Smooth muscle cell of the brain vasculature (primary cell): ENCODE results near the gene MAGI1.
"Not testable (repeated sequence)": the region's sequence is repeated elsewhere in the genome, so short reads cannot be mapped to it uniquely, and the experiment has no call there.

Experiments
- DNase-seq: peaks from one replicate; pipeline ENCODE4 v3.0.0-alpha.2; 2012; ENCODE audit warnings: low read depth, low spot score

Gene MAGI1

GRCh38 chr3:65568497-65568896 lies 470.2 kb downstream of the MAGI1 start:
- no peak for DNase-seq

DNA sequence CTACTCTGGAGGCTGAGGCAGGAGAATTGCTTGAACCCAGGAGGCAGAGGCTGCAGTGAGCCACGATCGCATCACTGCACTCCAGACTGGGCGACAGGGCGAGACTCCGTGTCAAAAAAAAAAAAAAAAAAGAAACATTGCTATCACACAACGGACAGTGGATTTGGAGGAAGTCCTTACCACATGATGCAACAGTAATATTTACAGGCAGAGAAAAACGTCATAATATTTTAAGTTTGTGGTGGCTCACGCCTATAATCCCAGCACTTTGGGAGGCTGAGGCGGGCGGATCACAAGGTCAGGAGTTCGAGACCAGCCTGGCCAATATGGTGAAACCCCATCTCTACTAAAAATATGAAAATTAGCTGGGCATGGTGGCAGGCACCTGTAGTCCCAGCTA lies 473.0 kb downstream of the MAGI1 start:
- not testable (repeated sequence) for DNase-seq

DNA sequence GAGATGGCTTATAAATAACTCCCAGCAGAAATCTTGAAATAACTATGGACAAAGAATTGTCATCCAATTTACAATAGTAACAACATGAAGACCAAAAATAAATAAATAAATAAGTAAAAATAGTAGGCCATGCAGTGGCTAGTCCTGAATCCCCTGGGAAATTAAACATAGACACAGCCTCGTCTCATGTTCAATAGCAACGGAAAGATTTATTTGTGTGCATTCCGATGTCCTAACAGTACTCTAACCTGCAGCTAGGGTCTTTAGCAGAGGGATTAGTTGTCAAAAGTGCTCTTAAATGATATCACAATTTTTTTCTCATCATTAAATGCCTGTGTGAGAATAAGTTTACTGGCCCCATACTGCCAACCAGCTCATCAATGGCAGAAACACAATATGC lies 474.2 kb downstream of the MAGI1 start:
- DNase-seq, result no peak

DNA sequence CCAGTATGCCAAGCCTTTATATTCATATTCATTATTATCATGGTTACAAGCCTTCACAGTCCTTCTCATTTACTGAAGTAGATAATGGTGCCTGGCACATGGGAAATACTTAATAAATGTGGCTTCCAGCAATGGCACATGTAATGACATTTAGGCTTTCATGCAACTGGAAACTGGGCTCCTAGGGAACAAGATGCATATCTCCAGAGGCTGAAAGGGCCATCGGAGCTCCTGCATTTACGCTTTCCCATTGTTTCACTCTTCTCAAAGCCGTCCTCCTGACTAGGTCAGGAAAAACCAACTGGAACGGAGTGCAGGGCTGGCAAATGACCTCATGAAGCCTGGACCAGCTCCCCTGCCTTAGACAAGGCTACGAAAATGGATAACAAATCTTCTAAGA lies 474.9 kb downstream of the MAGI1 start:
- DNase-seq, result no peak

- DNase-seq, result no peak
Measured at GRCh38 chr3:65562447-65562846, 476.3 kb downstream of the MAGI1 start.

DNA sequence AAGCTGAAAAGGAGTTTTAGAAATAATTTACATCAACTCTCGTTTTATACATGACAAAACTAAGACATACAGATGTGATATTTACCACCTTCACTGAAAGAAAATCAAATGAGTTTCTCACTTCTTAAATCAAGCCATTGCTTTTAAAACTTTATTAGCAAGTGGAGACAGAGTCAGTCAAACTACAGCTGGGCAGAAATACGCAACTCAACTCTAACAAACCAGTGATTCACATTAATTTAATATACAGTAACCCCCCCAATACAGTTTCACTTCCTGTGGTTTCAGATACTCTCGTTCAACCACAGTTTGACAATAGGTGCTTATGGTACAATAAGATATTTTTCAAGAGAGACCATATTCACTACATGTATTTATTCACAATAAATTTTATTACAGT lies 477.1 kb downstream of the MAGI1 start:
- DNase-seq, result no peak

DNA sequence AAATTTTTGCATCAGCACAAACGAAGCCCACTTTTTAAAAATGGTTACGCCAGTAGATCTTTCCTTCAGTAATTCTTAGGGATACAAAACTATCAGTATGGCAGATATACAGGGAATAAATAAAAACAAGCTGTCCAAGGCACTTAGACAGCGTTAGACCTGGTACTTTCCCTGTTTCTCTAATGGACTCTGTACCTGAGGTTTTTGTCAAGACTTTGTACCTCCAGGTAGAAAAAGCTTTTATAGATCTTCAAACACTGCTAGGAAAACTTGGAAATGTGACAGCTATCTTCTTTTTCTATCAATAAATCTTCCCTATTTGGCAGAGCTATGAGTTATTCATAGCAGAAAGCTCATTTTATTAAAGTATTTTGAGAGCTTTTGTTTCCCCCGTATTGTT lies 477.8 kb downstream of the MAGI1 start:
- no peak for DNase-seq

DNA sequence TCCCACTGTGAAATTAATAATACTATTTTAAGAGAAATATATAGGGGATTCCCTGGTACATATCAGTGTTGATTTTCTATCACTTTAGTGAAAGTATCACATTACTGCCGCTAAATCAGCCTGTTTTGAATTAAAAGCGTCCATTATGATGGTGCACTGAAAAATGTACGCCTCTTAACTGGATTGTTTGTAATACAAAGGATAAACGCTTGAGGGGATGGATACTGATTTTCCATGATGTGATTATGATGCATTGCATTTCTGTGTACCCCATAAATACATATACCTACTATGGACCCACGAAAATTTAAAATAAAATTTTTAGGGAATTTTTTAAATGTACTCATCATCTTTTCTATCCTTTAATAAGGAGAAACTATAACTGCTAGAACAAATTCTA lies 478.6 kb downstream of the MAGI1 start:
- DNase-seq, result no peak

- DNase-seq, result no peak
Measured at GRCh38 chr3:65559643-65560042, 479.1 kb downstream of the MAGI1 start.

- DNase-seq, result no peak
Measured at GRCh38 chr3:65558826-65559225, 479.9 kb downstream of the MAGI1 start.

- no peak for DNase-seq
Measured at GRCh38 chr3:65557899-65558564, 480.7 kb downstream of the MAGI1 start.

GRCh38 chr3:65556934-65557577 lies 481.7 kb downstream of the MAGI1 start:
- DNase-seq, result no peak

- no peak for DNase-seq
Measured at GRCh38 chr3:65552434-65552833, 486.3 kb downstream of the MAGI1 start.

- DNase-seq, result no peak
Measured at GRCh38 chr3:65551945-65552344, 486.8 kb downstream of the MAGI1 start.

DNA sequence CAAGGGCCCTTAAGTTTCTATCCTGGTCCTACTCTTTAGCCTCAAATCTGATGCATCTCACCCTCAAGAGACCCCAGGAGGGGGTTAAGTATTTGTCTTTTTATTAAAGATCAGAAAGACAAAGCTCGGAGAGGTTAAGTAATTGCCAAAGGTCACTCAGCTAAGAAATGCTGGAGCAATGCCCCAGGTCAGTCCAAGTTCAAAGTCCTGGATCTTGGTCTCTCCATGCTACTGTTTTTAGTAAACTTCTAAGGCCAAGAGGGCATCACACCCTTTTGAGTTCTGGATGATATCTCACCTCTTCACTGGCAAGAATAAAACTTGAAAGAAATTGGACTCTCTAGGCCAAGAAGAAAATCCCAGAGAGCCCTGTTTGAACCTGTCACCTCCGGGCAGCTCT lies 488.6 kb downstream of the MAGI1 start:
- DNase-seq, result no peak

DNA sequence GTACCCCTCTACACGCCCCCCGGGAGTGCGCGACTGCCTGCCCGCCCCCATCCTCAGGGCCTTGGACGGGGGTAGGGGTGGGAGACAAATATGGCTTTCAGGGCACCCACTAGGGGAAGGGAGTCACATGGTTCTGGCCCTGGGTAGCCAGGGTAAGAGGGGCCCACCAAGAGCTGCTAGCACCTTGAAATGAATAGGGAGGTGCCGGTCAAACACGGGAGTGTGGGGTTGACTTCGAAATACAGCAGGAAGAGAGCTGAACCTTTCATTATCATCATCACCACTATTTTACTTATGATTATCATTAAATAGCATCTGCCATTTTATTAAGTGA lies 489.1 kb downstream of the MAGI1 start:
- DNase-seq, result no peak

GRCh38 chr3:65548848-65549625 lies 489.7 kb downstream of the MAGI1 start:
- no peak for DNase-seq

DNA sequence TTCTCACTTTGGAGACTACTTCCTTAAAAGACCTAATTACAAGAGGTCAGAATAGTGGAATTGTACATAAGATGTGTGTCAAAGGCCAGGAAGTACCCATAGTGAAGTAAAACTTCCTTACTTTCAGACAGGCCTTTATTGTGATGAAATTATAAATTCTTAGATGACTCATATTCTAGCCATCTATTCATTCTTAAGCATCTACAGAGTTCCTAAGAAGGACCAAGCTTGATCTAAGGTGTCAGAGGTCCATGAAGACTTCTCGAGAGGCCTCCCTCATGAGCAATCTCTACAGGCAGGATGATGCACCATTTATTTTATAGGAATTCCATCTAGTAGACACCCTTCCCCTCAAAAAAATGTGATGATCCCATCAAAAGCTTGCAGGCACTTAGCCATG lies 493.3 kb downstream of the MAGI1 start:
- no peak for DNase-seq

GRCh38 chr3:65543391-65543790 lies 495.3 kb downstream of the MAGI1 start:
- not testable (repeated sequence) for DNase-seq

DNA sequence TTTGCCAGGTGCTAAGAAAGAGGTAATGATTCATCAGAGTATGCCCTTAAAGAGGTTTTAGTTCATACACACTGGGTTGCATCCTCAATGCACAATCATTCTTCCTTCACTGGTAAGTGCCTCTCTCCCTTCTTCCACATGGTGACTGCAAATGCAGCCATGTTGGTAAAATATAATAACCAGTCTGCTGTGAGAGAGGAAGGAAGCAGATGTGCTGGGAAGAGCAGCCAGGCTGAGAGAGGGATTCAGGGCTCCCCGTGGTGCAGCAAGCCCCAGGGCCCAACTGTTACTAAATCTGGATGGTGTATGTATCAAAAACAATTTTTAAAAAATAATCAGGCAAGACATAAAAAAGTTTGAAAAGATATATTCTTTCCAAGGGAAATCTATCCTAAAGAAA lies 498.1 kb downstream of the MAGI1 start:
- DNase-seq, result no peak

DNA sequence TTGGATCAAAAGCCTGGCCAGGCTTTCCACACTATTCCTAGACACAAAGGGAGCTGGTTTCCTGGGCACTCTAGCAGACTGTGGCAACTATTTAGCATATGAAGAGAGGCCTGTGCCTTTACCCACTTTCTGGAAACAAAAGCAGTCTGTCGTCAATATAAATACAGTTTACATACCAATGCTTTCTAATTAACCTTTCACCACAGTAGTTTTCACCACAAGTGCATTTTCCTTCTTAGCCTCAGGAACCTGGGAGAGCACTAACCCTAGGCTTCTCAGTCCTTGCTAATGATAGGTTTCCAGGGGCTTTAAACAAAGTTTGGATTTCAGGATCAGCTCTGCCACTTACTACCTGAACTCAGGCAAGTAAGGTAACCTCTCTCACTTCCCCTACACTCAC lies 499.1 kb downstream of the MAGI1 start:
- DNase-seq, result no peak

- no peak for DNase-seq
Measured at GRCh38 chr3:65538101-65538500, 500.6 kb downstream of the MAGI1 start.

- DNase-seq, result no peak
Measured at GRCh38 chr3:65537109-65537508, 501.6 kb downstream of the MAGI1 start.
